Endothelial cell of umbilical vein (primary cell): ENCODE results near the gene FZD7. TPM values are rescaled to one million over a fixed set of nuclear protein-coding genes. Genes with fewer than 3 reads are reported as not detected.

Source experiments
- BruUV-seq: library from RNA; stranded (reverse); fragments of 400-500 nt; replicated peaks from 2 replicates; lab custom pipeline; 2021; lab: Mats Ljungman, UMichigan
- CTCF ChIA-PET: fragments of 300-600, 350-600 bp; sonication (Branson Sonifier 250); formaldehyde crosslinking; loops from one replicate; lab custom pipeline; 2021; ENCODE audit warnings: antibody characterized with exemption, inconsistent platforms; lab: Charles Lee
- POLR2A ChIA-PET: fragments of 300-600, 350-600 bp; sonication (Branson Sonifier 250); formaldehyde crosslinking; loops from one replicate; lab custom pipeline; 2021; ENCODE audit warnings: antibody characterized with exemption, inconsistent platforms; lab: Charles Lee
- DNase-seq: peaks from one replicate; pipeline ENCODE4 v3.0.0-alpha.2; 2011; ENCODE audit warnings: low read depth, low spot score
- FAIRE-seq: peaks from 2 replicates; lab custom pipeline; 2011; peaks lifted over from hg19 to GRCh38; lab: Jason Lieb, UNC
- H2AFZ ChIP-seq: 2 replicates; pipeline ENCODE4 v1.6.0; 2012; ENCODE audit warnings: low read depth, low read length, control low read depth, inconsistent platforms
- H3K27ac ChIP-seq: 2 replicates; pipeline ENCODE4 v1.5.1; 2011; ENCODE audit warnings: low read depth, mild to moderate bottlenecking, control low read depth, low read length, moderate library complexity; ENCODE audit not compliant: insufficient read depth
- H3K27me3 ChIP-seq, 2 experiments: 2 replicates each; pipeline versions ENCODE4 v1.6.0 to v1.6.1; 2011; ENCODE audit warnings: low read length in 2 of 2, mixed read lengths in 1 of 2; ENCODE audit not compliant: control insufficient read depth in 2 of 2, insufficient read depth in 2 of 2
- H3K36me3 ChIP-seq, 2 experiments: 2 replicates in 1 of 2; 3 replicates in 1 of 2; pipeline ENCODE4 v1.5.1; 2011; ENCODE audit warnings: low read length in 2 of 2, mild to moderate bottlenecking in 1 of 2, moderate library complexity in 1 of 2; ENCODE audit not compliant: control insufficient read depth in 2 of 2, insufficient read depth in 2 of 2; ENCODE audit errors: extremely low read depth in 1 of 2
- H3K4me1 ChIP-seq: 3 replicates; pipeline ENCODE4 v1.5.1; 2011; ENCODE audit warnings: mild to moderate bottlenecking, low read length; ENCODE audit not compliant: control insufficient read depth, insufficient read depth; ENCODE audit errors: extremely low read depth
- H3K4me2 ChIP-seq: 2 replicates; pipeline ENCODE4 v1.6.1; 2011; ENCODE audit warnings: low read length, control low read depth, mixed read lengths; ENCODE audit not compliant: insufficient read depth
- H3K4me3 ChIP-seq, 3 experiments: fragments of 200-600 bp in 1 of 3; sonication (generic), shearing (Covaris generic) in 1 of 3; replicated peaks in 1 of 3; 2 replicates each; pipeline ENCODE4 v1.5.1; 2011 to 2016; ENCODE audit warnings: control low read depth in 3 of 3, low read length in 3 of 3, mild to moderate bottlenecking in 2 of 3, inconsistent platforms in 1 of 3, low read depth in 1 of 3, moderate library complexity in 1 of 3; ENCODE audit not compliant: insufficient read depth in 1 of 3
- H3K79me2 ChIP-seq: 2 replicates; pipeline ENCODE4 v1.6.0; 2012; ENCODE audit warnings: low read length, inconsistent platforms; ENCODE audit not compliant: control insufficient read depth, insufficient read depth
- H3K9ac ChIP-seq: replicated peaks from 2 replicates; pipeline ENCODE3; 2011; ENCODE audit warnings: low read length, control low read depth; ENCODE audit not compliant: insufficient read depth; ENCODE audit errors: extremely low read depth
- H3K9me1 ChIP-seq: replicated peaks from 3 replicates; pipeline ENCODE4 v1.6.0; 2011; ENCODE audit warnings: mild to moderate bottlenecking, low read length; ENCODE audit not compliant: control insufficient read depth, insufficient read depth; ENCODE audit errors: extremely low read depth
- H3K9me3 ChIP-seq: replicated peaks from 2 replicates; pipeline ENCODE4 v1.5.1; 2012; ENCODE audit warnings: low read length, inconsistent platforms; ENCODE audit not compliant: control insufficient read depth, insufficient read depth
- H4K20me1 ChIP-seq: replicated peaks from 2 replicates; pipeline ENCODE3; 2011; ENCODE audit warnings: mild to moderate bottlenecking, low read length; ENCODE audit not compliant: control insufficient read depth, insufficient read depth; ENCODE audit errors: extremely low read depth
- CTCF ChIP-seq, 2 donors: IDR thresholded peaks; 1 replicate in 1 of 2; 2 replicates in 1 of 2; pipeline ENCODE4 v1.5.1; 2011; ENCODE audit warnings: low read length in 2 of 2, mild to moderate bottlenecking in 2 of 2, moderate library complexity in 2 of 2, control low read depth in 1 of 2, inconsistent platforms in 1 of 2, low read depth in 1 of 2; ENCODE audit not compliant: insufficient read depth in 1 of 2; ENCODE audit errors: extremely low read depth in 1 of 2
- EZH2 ChIP-seq: IDR thresholded peaks from 2 replicates; pipeline ENCODE4 v1.6.1; 2012; ENCODE audit warnings: borderline replicate concordance, low read depth, mild to moderate bottlenecking, moderate library complexity, low read length, inconsistent platforms; ENCODE audit not compliant: severe bottlenecking
- JUN ChIP-seq: IDR thresholded peaks from 2 replicates; pipeline ENCODE4 v1.6.1; 2011; ENCODE audit warnings: borderline replicate concordance, low read depth; ENCODE audit not compliant: insufficient read length, insufficient read depth
- MAX ChIP-seq: IDR thresholded peaks from 2 replicates; pipeline ENCODE4 v1.6.1; 2011; ENCODE audit not compliant: insufficient read depth, insufficient read length
- MYC ChIP-seq: IDR thresholded peaks from one replicate; pipeline ENCODE4 v1.6.1; 2011; ENCODE audit warnings: mild to moderate bottlenecking, low read depth, low read length
- POLR2A ChIP-seq: IDR thresholded peaks from 2 replicates; pipeline ENCODE4 v1.6.1; 2012; ENCODE audit warnings: low read depth, mild to moderate bottlenecking, control low read depth, low read length
- POLR2AphosphoS5 ChIP-seq: IDR thresholded peaks from 2 replicates; pipeline ENCODE4 v1.6.1; 2012; ENCODE audit warnings: low read depth, mild to moderate bottlenecking, control low read depth, low read length, moderate library complexity; ENCODE audit not compliant: insufficient read depth
- dilution Hi-C: fragments of 300-500 bp; cut with MboI; formaldehyde crosslinking; loops from one replicate; pipeline ENCODE4 v1.15.0; 2019; ENCODE audit warnings: low sequenced_read_pairs; ENCODE audit not compliant: extremely low pct_ligation_motif_present
- intact Hi-C: fragments of 100-400 bp; cut with micrococcal nuclease; formaldehyde crosslinking; loops from one replicate; pipeline ENCODE4 v1.10.0; 2022
- polyA plus RNA-seq, 4 experiments: library from polyadenylated mRNA; depleted of rRNA in 3 of 4; stranded (reverse) in 3 of 4; unstranded in 1 of 4; fragments of >200 nt; gene quantifications; 2 replicates each; pipeline versions ENCODE4 v1.2.1 to v1.2.3, GENCODE V29; 2011 to 2012; ENCODE audit warnings: missing spikeins in 1 of 4
- total RNA-seq: library from RNA; stranded (reverse); gene quantifications from 2 replicates; pipeline ENCODE4 v1.2.3, GENCODE V29; 2021

Gene FZD7
- total and polyA plus RNA-seq, 2 donors (not counting 3 experiments of a cell fraction or from before 2014, with no cell fraction given) = 0.15 to 0.29 TPM

GRCh38 chr2:202038471-202039277 is 5.0 kb downstream of the FZD7 start:
- H3K9me1 ChIP-seq = no peaks in the 10 kb centered on the region
- dilution Hi-C loops = no loop called here
- peaks cover 68 to 80% of the 10 kb centered on the region in 2 experiments for H3K27me3 ChIP-seq
- no peak overlapping the region for H3K9ac ChIP-seq
- H3K4me1 ChIP-seq = no peaks in the 10 kb centered on the region
- intact Hi-C loops = loop anchor here (10.0 kb wide), 1 partner anchor 244 kb away; no protein-coding TSS in a partner anchor
- CTCF ChIA-PET = interaction anchor here (0.7 kb wide), 1 partner anchor 127 kb away, joined by 3 read pairs; no protein-coding TSS in a partner anchor
- no peak overlapping the region for H3K27ac ChIP-seq
- no TSS peak for BruUV-seq
- H2AFZ ChIP-seq = no peak overlapping the region
- H3K4me3 ChIP-seq = no peak overlapping the region
- no peaks in the 10 kb centered on the region for H3K79me2 ChIP-seq
- POLR2A ChIA-PET = no interaction called here
- no peak overlapping the region for H3K4me2 ChIP-seq
- no peaks in the 10 kb centered on the region for H3K9me3 ChIP-seq
- no peaks in the 10 kb centered on the region for H3K36me3 ChIP-seq
- TF ChIP-seq POLR2AphosphoS5 = no peak
- no peak for DNase-seq
- H4K20me1 ChIP-seq = no peaks in the 10 kb centered on the region
- no peak for FAIRE-seq

- Histone ChIP-seq H3K4me1 (no peaks in the 10 kb centered on the region), H3K9me3 (no peaks in the 10 kb centered on the region), H4K20me1 (no peaks in the 10 kb centered on the region), H3K9ac (no peak overlapping the region), H3K27ac (no peak overlapping the region), H3K4me3 (no peak overlapping the region), H3K36me3 (no peaks in the 10 kb centered on the region), H3K4me2 (no peak overlapping the region), H3K9me1 (no peaks in the 10 kb centered on the region), H3K79me2 (no peaks in the 10 kb centered on the region), H3K27me3 (peaks cover 68 to 81% of the 10 kb centered on the region in 2 experiments), H2AFZ (no peak overlapping the region)
- ChIA-PET CTCF (interaction anchor here (0.7 kb wide), 1 partner anchor 127 kb away, joined by 3 read pairs; no protein-coding TSS in a partner anchor), POLR2A (no interaction called here)
- dilution Hi-C loops (no loop called here), intact Hi-C loops (loop anchor here (10.0 kb wide), 1 partner anchor 245 kb away; no protein-coding TSS in a partner anchor)
- BruUV-seq = no TSS peak
- TF ChIP-seq JUN (no peak), EZH2 (no peak), MYC (no peak), MAX (no peak), POLR2A (no peak), POLR2AphosphoS5 (no peak), CTCF (IDR thresholded peaks at IDR 0.05; ENCODE audit: extremely low read depth in 1 of 2, insufficient read depth in 1 of 2, low read depth in 1 of 2, low read length in 2 of 2) (no peak)
- DNase-seq (no peak), FAIRE-seq (no peak)
Measured at GRCh38 chr2:202039278-202040078, 5.8 kb downstream of the FZD7 start.
